Muscle of leg (tissue), 11 donors: ENCODE data around the gene SPTAN1. TPM values are rescaled to one million over a fixed set of nuclear protein-coding genes. Genes with fewer than 3 reads are reported as not detected.
A peak's percentile ranks its signal among the peaks of the same experiment; 100 is the strongest.

ENCODE experiments used
- DNase-seq: peaks from one replicate; pipeline ENCODE4 v3.0.0; 2013
- H3K27ac ChIP-seq: one replicate; pipeline ENCODE4 v1.5.1; 2013; ENCODE audit warnings: mild to moderate bottlenecking, low read length, control low read depth
- H3K27me3 ChIP-seq: one replicate; pipeline ENCODE4 v1.6.1; 2013; ENCODE audit warnings: low read length; ENCODE audit not compliant: control insufficient read depth, insufficient read depth
- H3K36me3 ChIP-seq: one replicate; pipeline ENCODE4 v1.6.1; 2013; ENCODE audit warnings: low read length; ENCODE audit not compliant: control insufficient read depth, insufficient read depth
- H3K4me1 ChIP-seq: one replicate; pipeline ENCODE4 v1.6.1; 2013; ENCODE audit warnings: low read length; ENCODE audit not compliant: control insufficient read depth, insufficient read depth
- H3K4me3 ChIP-seq: one replicate; pipeline ENCODE4 v1.5.1; 2013; ENCODE audit warnings: low read length, control low read depth
- H3K9me3 ChIP-seq: replicated peaks from 2 replicates; pipeline ENCODE4 v1.6.1; 2013; ENCODE audit warnings: low read depth, low read length; ENCODE audit not compliant: control insufficient read depth
- WGBS: methylation state at CpG from one replicate; pipeline ENCODE4 v1.1.5; 2013; ENCODE audit warnings: missing lambda C conversion rate; ENCODE audit not compliant: insufficient coverage; 5-methylcytosine and 5-hydroxymethylcytosine counted together
- polyA plus RNA-seq, 8 donors: library from polyadenylated mRNA; unstranded; fragments of 120-200 nt; gene quantifications; one replicate each; pipeline versions ENCODE4 v1.2.1 to v1.2.3, GENCODE V29; 2013; ENCODE audit warnings: inconsistent platforms in 1 of 8, low replicate concordance in 1 of 8; ENCODE audit not compliant: insufficient read length in 8 of 8, insufficient read depth in 1 of 8
- total RNA-seq: library from RNA; stranded (reverse); fragments of 120-200 nt; gene quantifications from one replicate; pipeline ENCODE4 v1.2.4, GENCODE V29; 2013

The SPTAN1 gene
- total and polyA plus RNA-seq, 9 donors: 227 to 384 (median 302) TPM

DNA sequence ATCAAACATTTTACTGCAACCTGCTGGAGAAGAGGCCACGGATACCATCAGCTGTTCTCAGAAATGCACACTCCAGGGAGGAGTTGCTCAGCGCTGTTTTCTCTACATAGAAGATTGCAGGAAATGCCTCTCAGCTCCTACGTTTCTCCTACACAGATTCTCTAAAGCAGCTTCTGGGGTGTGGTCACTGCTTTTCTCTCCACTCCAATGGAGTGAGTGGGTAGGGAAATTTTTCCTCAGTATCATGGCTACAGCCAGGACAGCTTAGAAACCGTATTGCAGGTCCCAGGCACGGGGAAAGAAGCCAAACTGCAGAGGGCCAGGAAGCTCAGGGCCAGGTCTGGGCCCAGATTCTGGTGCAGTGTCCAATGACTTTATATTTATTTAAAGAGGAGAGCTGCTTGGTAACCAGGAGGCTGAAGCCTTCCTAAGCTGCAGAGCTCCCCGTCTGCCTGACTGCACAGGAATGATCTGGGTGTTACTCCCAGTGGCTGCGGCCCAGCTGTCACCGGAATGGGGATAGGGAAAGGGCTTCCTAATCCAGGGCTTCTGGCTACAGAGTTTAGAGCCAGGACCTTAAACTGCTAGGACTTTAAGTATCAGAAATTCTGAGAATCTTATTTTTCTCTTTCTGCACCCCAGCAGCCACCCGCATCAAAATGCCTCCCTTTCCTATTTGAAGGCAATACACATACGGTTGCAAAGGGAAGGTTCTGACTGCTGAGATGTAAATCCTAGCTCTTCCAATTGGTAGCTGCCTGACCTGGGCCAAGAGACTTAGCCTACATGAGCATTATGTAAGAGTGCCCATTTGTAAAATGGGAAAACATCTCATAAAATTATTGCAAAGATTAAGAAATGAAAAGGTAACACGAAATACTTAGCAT lies 1.4 kb upstream of the SPTAN1 start:
- Histone ChIP-seq H3K9me3 (no peaks in the 10 kb centered on the region), H3K4me3 (peak overlapping the region; percentile 88), H3K4me1 (peaks cover 41% of the 10 kb centered on the region), H3K36me3 (peaks cover 2% of the 10 kb centered on the region), H3K27me3 (no peaks in the 10 kb centered on the region), H3K27ac (peak overlapping the region; percentile 91)
- peak; percentile 84 for DNase-seq
- WGBS: 19% methylated on average over 6 of the region's 11 CpGs

DNA sequence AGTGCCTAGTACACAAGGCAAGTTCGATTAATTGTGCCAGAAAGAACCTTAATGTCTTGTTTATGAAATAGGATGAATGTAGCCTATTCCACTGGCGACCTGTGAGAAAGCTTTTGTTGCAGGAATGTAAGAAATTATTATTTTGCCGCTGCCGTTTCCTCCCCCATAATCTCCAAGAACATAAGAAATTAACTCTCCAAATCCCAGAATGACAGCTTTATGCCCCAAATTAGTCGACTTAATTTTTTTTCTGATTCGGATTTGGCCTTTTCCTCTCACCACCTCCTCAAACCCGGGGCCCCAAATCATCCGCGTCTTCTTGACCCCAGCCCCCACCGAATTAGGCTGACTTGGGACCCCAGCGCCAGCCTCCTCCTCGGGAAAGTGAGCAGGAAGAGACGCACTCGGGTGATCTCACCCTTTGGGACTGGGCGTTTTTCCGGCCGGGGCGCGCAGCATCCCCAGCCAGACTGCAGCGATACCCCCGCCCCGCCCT lies 682 bp upstream of the SPTAN1 start:
- 1% methylated on average over 12 of the region's 22 CpGs for WGBS
- no peak for DNase-seq
- no peaks in the 10 kb centered on the region for H3K9me3 ChIP-seq
- peaks cover 2% of the 10 kb centered on the region for H3K36me3 ChIP-seq
- H3K4me1 ChIP-seq: peaks cover 41% of the 10 kb centered on the region
- H3K27ac ChIP-seq: peak overlapping the region; percentile 91
- H3K27me3 ChIP-seq: no peaks in the 10 kb centered on the region
- peak overlapping the region; percentile 88 for H3K4me3 ChIP-seq

DNA sequence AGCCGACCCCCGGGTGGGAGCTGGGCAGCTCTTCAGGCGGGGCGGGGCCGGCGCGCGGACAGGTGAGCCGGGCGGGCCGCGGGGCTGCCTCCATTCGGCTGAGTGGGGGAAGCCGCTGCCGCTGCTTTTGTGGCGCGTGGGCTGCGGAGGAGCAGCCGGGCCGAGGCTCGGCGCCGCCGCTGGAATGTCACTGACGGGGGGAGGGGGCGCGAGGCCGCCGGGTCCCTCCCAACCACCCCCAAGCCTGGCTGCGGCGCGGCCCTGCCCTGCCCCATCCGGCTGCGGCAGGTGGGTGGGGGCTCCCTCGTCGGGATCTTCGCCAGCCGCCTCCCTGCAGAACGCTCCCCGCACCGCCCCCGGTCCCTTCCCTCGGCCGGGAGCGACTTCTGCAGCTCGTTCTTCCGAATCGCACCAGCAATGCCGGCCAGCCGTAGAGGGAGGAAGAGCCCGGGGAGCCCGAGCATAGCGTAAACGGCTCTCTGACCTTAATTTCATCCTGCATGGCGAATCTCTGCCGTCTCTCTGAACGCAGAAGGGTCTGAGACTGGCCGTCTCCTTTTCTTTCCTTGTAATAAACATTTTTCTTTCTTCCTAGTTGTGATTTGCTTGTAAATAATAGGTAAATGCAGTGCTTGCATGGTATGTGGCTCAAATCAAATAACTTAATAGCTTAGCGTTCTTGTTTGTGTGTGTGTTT lies 505 bp downstream of the SPTAN1 start:
- Histone ChIP-seq H3K4me1 (peaks cover 43% of the 10 kb centered on the region), H3K27ac (peak overlapping the region; percentile 90), H3K36me3 (peaks cover 4% of the 10 kb centered on the region), H3K9me3 (no peaks in the 10 kb centered on the region), H3K4me3 (peak overlapping the region; percentile 76), H3K27me3 (no peaks in the 10 kb centered on the region)
- peak; percentile 75 for DNase-seq
- WGBS: 0% methylated on average over 51 of the region's 59 CpGs

DNA sequence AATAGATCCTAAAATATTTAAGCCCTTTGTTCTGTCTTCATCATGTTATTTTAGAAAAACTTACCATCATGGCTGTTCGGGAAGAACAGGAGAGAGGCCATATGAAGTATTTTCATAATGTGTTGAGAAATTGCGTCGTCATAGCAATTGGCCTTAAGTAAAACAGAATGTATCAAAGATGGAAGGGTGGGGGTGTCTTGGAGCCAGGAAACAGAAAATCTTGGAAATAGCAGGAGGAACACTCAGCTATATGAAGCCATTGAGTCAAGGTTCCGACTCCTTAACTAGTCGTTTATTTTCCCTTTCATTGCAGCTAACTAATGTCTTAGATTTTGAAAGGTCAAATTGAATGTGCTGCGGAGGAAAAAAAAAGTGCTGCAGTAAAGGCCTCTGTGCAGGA lies 1.3 kb downstream of the SPTAN1 start:
- DNase-seq: peak; percentile 94
- H3K4me3 ChIP-seq: peak overlapping the region; percentile 76
- WGBS: 19% methylated on average over 3 of the region's 6 CpGs
- H3K27ac ChIP-seq: peak overlapping the region; percentile 90
- peaks cover 51% of the 10 kb centered on the region for H3K4me1 ChIP-seq
- H3K9me3 ChIP-seq: no peaks in the 10 kb centered on the region
- peaks cover 4% of the 10 kb centered on the region for H3K36me3 ChIP-seq
- no peaks in the 10 kb centered on the region for H3K27me3 ChIP-seq

DNA sequence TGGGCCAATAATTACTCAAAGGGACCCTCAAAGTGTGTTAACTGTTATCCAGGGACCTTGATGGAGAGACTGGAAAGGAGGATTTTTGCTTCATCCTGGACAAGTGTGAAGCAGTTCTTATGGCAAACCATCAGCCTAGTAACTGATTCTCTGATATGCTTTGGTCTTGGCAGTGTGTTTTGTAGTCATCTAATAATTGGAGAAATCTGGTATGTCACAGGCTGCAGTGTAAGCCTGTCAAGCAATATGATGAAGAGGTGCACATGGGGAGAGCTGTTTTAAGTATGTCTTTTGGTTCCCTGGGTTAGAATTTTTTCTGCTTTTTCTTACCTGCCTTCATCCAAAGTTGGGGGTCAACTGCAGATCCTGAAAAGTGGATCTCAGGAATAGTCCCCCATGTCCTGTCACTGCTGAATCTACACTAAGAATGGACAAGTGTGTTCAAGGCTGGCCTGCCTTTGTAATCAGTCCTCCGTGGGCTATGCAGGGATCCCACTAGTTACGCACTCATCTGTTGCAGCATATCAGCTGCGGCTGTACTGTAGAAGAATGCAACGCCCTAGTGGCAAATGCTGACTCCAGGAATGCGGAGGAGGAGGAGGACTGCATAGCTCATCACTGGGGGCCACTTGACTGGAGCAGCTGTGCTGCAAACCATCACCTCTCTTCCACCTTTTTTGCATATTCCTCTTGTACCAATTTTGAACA lies 1.9 kb downstream of the SPTAN1 start:
- peak; percentile 83 for DNase-seq
- Histone ChIP-seq H3K9me3 (no peaks in the 10 kb centered on the region), H3K27me3 (no peaks in the 10 kb centered on the region), H3K36me3 (peaks cover 4% of the 10 kb centered on the region), H3K4me3 (peak overlapping the region; percentile 76), H3K4me1 (peaks cover 56% of the 10 kb centered on the region), H3K27ac (peak overlapping the region; percentile 90)
- 9% methylated on average over 5 of the region's 5 CpGs for WGBS

DNA sequence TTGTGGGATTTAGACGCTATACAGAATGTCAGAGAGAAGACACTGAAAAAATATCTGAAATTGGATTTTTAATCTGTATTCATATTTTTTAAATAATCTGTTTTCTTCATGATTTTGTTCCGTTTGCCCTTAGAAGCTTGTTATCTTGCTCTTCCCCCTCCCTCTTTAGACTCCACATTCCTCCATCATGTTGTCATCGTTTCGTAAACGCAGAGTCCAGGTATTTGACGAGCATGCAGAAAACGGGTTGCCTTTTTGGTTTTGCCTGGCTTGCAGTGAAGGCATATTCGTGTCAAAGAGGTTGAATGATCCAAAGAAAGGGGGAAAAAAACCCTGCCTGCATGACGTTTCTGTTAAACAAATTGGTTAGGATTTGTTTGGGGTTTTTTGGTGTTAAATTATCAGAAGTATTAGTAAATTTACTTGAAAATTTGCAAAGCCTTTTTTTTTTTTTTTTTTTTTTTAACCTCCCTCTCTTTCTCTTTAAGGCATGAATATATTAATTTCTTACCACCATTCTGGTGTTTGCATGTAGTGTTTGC lies 2.9 kb downstream of the SPTAN1 start:
- Histone ChIP-seq H3K9me3 (no peaks in the 10 kb centered on the region), H3K4me3 (no peak overlapping the region), H3K27ac (peak overlapping the region; percentile 90), H3K27me3 (no peaks in the 10 kb centered on the region), H3K36me3 (peaks cover 4% of the 10 kb centered on the region), H3K4me1 (peaks cover 48% of the 10 kb centered on the region)
- WGBS: 16% methylated on average over 3 of the region's 9 CpGs
- DNase-seq: peak; percentile 33

DNA sequence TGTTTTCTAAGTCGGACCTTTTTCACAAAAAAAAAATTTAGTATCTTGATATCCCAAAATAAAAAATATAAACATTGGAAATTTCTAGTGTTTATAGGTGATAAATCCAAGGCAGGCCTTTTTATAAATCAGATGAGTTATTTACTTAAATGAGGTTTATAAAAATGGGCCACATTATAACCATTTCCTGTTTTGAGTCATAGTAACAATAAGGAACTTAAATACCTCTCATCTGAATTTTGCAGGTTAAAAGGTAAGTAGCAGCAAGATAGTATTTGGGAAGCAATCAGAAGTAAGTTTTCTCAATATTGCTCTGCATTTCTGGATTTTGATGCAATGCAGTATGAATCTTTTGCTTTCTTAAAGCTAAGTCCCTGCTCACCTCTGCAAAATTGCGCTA lies 3.9 kb downstream of the SPTAN1 start:
- DNase-seq: no peak
- Histone ChIP-seq H3K36me3 (peaks cover 4% of the 10 kb centered on the region), H3K27me3 (no peaks in the 10 kb centered on the region), H3K27ac (no peak overlapping the region), H3K4me1 (peaks cover 38% of the 10 kb centered on the region), H3K9me3 (no peaks in the 10 kb centered on the region), H3K4me3 (no peak overlapping the region)
- no CpG with 5 or more reads among the region's 2 CpGs for WGBS

DNA sequence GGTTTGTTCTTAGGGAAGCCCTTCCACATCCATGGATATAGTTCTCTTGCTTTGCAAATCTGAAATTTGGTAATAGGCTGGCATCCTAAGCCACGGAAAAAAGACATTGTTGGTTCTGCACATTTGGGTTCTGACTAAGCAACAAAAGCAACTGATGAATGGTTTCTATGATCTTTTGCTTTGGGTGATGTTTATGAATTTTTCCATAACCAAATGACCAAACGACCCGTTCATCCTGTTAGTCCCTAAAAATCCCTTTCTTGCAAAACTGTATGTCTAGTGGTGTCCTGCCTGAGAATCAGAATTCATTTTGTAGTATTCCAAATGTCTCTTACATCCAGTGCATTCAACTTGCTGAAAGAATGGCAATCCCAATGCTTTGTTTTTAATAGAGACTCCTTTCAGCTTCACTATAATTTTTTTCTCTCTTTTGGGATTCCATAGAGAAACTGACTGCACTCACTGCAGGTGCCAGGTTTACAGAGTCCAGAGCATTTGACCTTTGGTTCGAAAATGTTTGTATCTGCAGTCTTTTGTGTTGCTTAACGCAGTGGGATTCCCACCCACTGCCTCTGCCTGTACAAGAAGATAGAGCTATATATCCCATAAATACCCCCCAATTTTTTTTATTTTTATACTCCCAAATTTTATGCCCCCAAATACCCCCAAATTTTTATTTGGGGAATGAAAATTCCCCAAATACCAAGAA lies 4.7 kb downstream of the SPTAN1 start:
- Histone ChIP-seq H3K27ac (no peak overlapping the region), H3K9me3 (no peaks in the 10 kb centered on the region), H3K36me3 (peaks cover 7% of the 10 kb centered on the region), H3K4me1 (peaks cover 33% of the 10 kb centered on the region), H3K4me3 (no peak overlapping the region), H3K27me3 (no peaks in the 10 kb centered on the region)
- no peak for DNase-seq
- WGBS: 70% methylated on average over 2 of the region's 5 CpGs

DNA sequence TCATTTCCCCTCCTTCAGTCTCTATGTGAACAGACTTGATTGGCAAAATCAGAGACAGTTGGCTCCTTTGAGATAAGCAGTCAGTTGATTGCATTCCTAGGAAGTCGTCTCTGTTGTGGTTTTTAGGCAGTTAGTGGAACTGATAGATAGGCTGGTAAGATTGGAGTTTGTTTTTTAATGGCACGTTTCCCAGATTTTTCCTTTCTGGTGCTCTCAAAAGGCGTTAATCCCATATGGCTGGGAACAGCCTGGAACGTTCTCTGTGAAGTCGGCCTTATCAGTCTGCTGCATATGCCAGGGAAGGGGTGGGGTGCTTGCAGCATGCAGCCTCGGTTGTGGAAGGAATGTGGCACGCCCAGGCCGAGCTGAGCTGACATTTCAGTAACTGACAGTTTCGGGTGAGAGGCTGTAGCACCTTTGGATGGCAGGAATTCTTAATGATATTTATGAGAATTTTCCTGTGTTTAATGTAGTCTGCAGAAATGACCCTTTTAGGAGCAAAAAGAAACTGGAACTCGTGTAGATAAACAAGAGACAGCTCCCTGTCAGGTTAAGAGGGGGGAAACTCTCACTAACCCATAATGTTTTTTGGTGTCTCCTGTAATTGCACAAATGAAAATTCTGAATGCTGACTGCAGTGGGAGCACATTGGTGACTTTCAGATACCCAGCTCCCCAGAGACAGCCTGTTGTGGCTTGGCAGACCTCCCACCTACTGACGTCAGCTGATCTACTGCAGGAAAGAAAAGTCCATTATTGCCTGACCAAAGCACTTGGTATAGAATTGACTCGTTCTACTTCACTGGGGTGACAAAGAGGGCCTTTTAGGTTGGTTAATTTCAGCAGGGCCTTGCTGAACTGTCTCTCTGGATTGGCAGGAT lies 6.3 kb downstream of the SPTAN1 start:
- Histone ChIP-seq H3K4me1 (peaks cover 33% of the 10 kb centered on the region), H3K27me3 (no peaks in the 10 kb centered on the region), H3K9me3 (no peaks in the 10 kb centered on the region), H3K36me3 (peaks cover 17% of the 10 kb centered on the region), H3K27ac (peak overlapping the region; percentile 84), H3K4me3 (peak overlapping the region; percentile 3)
- DNase-seq: peak; percentile 79
- WGBS: 10% methylated on average over 9 of the region's 12 CpGs
